IMR-90 (cell line): ENCODE results near the gene PRRC2B. TPM values are rescaled to one million over a fixed set of nuclear protein-coding genes. Genes with fewer than 3 reads are reported as not detected.
"Not testable (repeated sequence)": the region's sequence is repeated elsewhere in the genome, so short reads cannot be mapped to it uniquely, and the experiment has no call there.

Experiments used
- ATAC-seq: fragments of 200-7000 bp; cut with Tn5 transposase; 2 replicates; pipeline ENCODE4 v1.9.1; 2020; ENCODE audit warnings: low read depth, mild to moderate bottlenecking, moderate library complexity
- BruUV-seq: library from RNA; stranded (reverse); fragments of 400-500 nt; replicated peaks from 2 replicates; lab custom pipeline; 2021; lab: Mats Ljungman, UMichigan
- CTCF ChIA-PET: fragments of 300-600 bp; formaldehyde crosslinking; extraction: SDS; loops from one replicate; lab custom pipeline; 2021; ENCODE audit warnings: antibody characterized with exemption; lab: Yijun Ruan, JAX
- POLR2A ChIA-PET: fragments of 300-600 bp; sonication (Branson Sonifier 250); formaldehyde crosslinking; loops from one replicate; lab custom pipeline; 2022; ENCODE audit warnings: antibody characterized with exemption; ENCODE audit not compliant: unreplicated experiment; lab: Charles Lee
- DNase-seq: peaks from one replicate; pipeline ENCODE4 v3.0.0; 2013
- H2AFZ ChIP-seq: replicated peaks from 2 replicates; pipeline ENCODE3; 2013; ENCODE audit warnings: low read length, mild to moderate bottlenecking; ENCODE audit not compliant: poor library complexity
- H2AK5ac ChIP-seq: 2 replicates; pipeline ENCODE4 v1.6.1; 2013; ENCODE audit warnings: low read depth, low read length, inconsistent platforms
- H2AK9ac ChIP-seq: replicated peaks from 2 replicates; pipeline ENCODE3; 2013; ENCODE audit warnings: mild to moderate bottlenecking, low read depth, low read length, moderate library complexity; ENCODE audit not compliant: poor library complexity
- H2BK120ac ChIP-seq: 2 replicates; pipeline ENCODE4 v1.6.1; 2013; ENCODE audit warnings: low read depth, low read length, inconsistent platforms
- H2BK15ac ChIP-seq: 3 replicates; pipeline ENCODE4 v1.6.1; 2013; ENCODE audit warnings: low read depth, low read length, inconsistent platforms
- H2BK20ac ChIP-seq: 2 replicates; pipeline ENCODE4 v1.6.1; 2013; ENCODE audit warnings: low read depth, mild to moderate bottlenecking, inconsistent platforms, low read length, moderate library complexity
- H2BK5ac ChIP-seq: 2 replicates; pipeline ENCODE4 v1.6.1; 2013; ENCODE audit warnings: mild to moderate bottlenecking, low read depth, low read length, inconsistent platforms; ENCODE audit not compliant: poor library complexity, severe bottlenecking
- H3K14ac ChIP-seq: replicated peaks from 2 replicates; pipeline ENCODE4 v1.6.1; 2013; ENCODE audit warnings: low read depth, low read length, inconsistent platforms
- H3K18ac ChIP-seq: 2 replicates; pipeline ENCODE4 v1.6.1; 2013; ENCODE audit warnings: low read depth, low read length, control low read depth
- H3K23ac ChIP-seq: 2 replicates; pipeline ENCODE4 v1.6.1; 2013; ENCODE audit warnings: low read depth, low read length, inconsistent platforms
- H3K27ac ChIP-seq: 2 replicates; pipeline ENCODE4 v1.5.1; 2013; ENCODE audit warnings: mild to moderate bottlenecking, control low read depth, low read length; ENCODE audit not compliant: insufficient read depth
- H3K27me3 ChIP-seq: 2 replicates; pipeline ENCODE4 v1.6.1; 2013; ENCODE audit warnings: low read length; ENCODE audit not compliant: control insufficient read depth, insufficient read depth
- H3K36me3 ChIP-seq: 2 replicates; pipeline ENCODE4 v1.6.1; 2013; ENCODE audit warnings: low read length, mixed read lengths; ENCODE audit not compliant: control insufficient read depth, insufficient read depth
- H3K4ac ChIP-seq: 2 replicates; pipeline ENCODE4 v1.6.1; 2013; ENCODE audit warnings: low read depth, low read length, inconsistent platforms
- H3K4me1 ChIP-seq: 2 replicates; pipeline ENCODE4 v1.6.1; 2013; ENCODE audit warnings: low read length, mixed read lengths; ENCODE audit not compliant: control insufficient read depth, insufficient read depth
- H3K4me2 ChIP-seq: 2 replicates; pipeline ENCODE4 v1.6.1; 2013; ENCODE audit warnings: low read depth, mild to moderate bottlenecking, control low read depth, low read length, moderate library complexity
- H3K4me3 ChIP-seq: 2 replicates; pipeline ENCODE4 v1.5.1; 2013; ENCODE audit warnings: low read depth, mild to moderate bottlenecking, control low read depth, low read length, moderate library complexity; ENCODE audit not compliant: insufficient read depth
- H3K56ac ChIP-seq: 2 replicates; pipeline ENCODE4 v1.6.1; 2013; ENCODE audit warnings: low read length, inconsistent platforms; ENCODE audit not compliant: insufficient read depth; ENCODE audit errors: extremely low read depth
- H3K79me1 ChIP-seq, 2 experiments: 2 replicates each; pipeline ENCODE4 v1.6.1; 2013; ENCODE audit warnings: low read length in 2 of 2, inconsistent platforms in 1 of 2, low read depth in 1 of 2
- H3K9ac ChIP-seq: 2 replicates; pipeline ENCODE4 v1.6.1; 2013; ENCODE audit warnings: low read depth, low read length, control low read depth
- H3K9me1 ChIP-seq: 2 replicates; pipeline ENCODE4 v1.6.1; 2013; ENCODE audit warnings: low read length, inconsistent platforms; ENCODE audit not compliant: insufficient read depth
- H3K9me3 ChIP-seq: 2 replicates; pipeline ENCODE4 v1.6.1; 2013; ENCODE audit warnings: low read length; ENCODE audit not compliant: control insufficient read depth, insufficient read depth
- H4K20me1 ChIP-seq: 2 replicates; pipeline ENCODE4 v1.6.1; 2013; ENCODE audit warnings: low read length, inconsistent platforms; ENCODE audit not compliant: insufficient read depth
- H4K5ac ChIP-seq: 2 replicates; pipeline ENCODE4 v1.6.1; 2013; ENCODE audit warnings: mild to moderate bottlenecking, low read depth, low read length, control low read depth
- H4K8ac ChIP-seq, 2 experiments: 2 replicates each; pipeline ENCODE4 v1.6.1; 2013; ENCODE audit warnings: low read depth in 2 of 2, low read length in 2 of 2, control low read depth in 1 of 2, inconsistent platforms in 1 of 2
- H4K91ac ChIP-seq: 2 replicates; pipeline ENCODE4 v1.6.1; 2013; ENCODE audit warnings: low read depth, low read length, inconsistent platforms; ENCODE audit not compliant: insufficient read depth
- MAFK ChIP-seq: IDR thresholded peaks from 2 replicates; pipeline ENCODE4 v1.6.1; 2012; ENCODE audit warnings: low read depth, low read length, improper control_type of control experiment
- WGBS, 2 experiments: methylation state at CpG; one replicate each; pipeline versions ENCODE4 v1.1.5 to v1.1.7; 2013; ENCODE audit warnings: missing lambda C conversion rate in 2 of 2; ENCODE audit not compliant: insufficient read length in 1 of 2; ENCODE audit errors: extremely low coverage in 2 of 2; 5-methylcytosine and 5-hydroxymethylcytosine counted together
- dilution Hi-C: fragments of 300-500 bp; cut with HindIII; formaldehyde crosslinking; loops from one replicate; pipeline ENCODE4 v1.14.3; 2018; ENCODE audit warnings: low sequenced_read_pairs; ENCODE audit not compliant: unreplicated experiment
- in situ Hi-C: fragments of 300-500 bp; cut with MboI; formaldehyde crosslinking; loops from 3 replicates; pipeline ENCODE4 v1.14.3; 2019; ENCODE audit warnings: low sequenced_read_pairs, inconsistent platforms, mixed read lengths
- intact Hi-C: fragments of 100-400 bp; cut with micrococcal nuclease; formaldehyde crosslinking; loops from 2 replicates; pipeline ENCODE4 v1.10.0; 2022
- polyA plus RNA-seq, 3 experiments: library from polyadenylated mRNA; depleted of rRNA; stranded (reverse); fragments of >200 nt; gene quantifications; 2 replicates each; pipeline ENCODE4 v1.2.3, GENCODE V29; 2012; ENCODE audit warnings: low replicate concordance in 1 of 3
- total RNA-seq: library from RNA; depleted of rRNA; stranded (reverse); fragments of >200 nt; gene quantifications from 2 replicates; pipeline ENCODE4 v1.2.3, GENCODE V29; 2012

The PRRC2B gene
- total and polyA plus RNA-seq, 2 of the 4 experiments (the other 2 are of a cell fraction) = 19.4 to 39.1 TPM

DNA sequence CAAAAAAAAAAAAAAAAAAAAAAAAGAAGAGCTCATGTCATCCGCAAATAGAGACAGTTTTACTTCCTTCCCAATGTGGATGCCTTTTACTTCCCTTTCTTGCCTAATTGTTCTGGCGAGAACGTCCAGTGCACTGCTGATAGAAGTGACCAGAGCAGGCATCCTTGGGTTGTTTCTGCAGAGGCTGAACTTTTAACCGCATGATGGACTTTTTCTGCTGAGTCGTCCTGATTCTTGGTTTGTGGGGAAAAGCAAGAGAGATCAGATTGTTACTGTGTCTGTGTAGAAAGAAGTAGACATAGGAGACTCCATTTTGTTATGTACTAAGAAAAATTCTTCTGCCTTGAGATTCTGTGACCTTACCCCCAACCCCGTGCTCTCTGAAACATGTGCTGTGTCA, 37.4 kb upstream of the PRRC2B start:
- intact Hi-C loops, BruUV-seq: not testable (repeated sequence)
- peak; percentile 24; the same call in 1 of the 2 replicates for ATAC-seq

More for the DNA sequence above, 37.4 kb upstream of the PRRC2B start:
- H3K18ac ChIP-seq, H2AK9ac ChIP-seq, H3K23ac ChIP-seq, H3K27ac ChIP-seq, H3K56ac ChIP-seq, H3K4me3 ChIP-seq, in situ Hi-C loops, H2BK120ac ChIP-seq, H2AFZ ChIP-seq, H4K5ac ChIP-seq, H2BK15ac ChIP-seq, H3K9ac ChIP-seq, DNase-seq, H3K79me1 ChIP-seq, H4K20me1 ChIP-seq, H3K4ac ChIP-seq, dilution Hi-C loops, H2BK5ac ChIP-seq, H3K36me3 ChIP-seq, H3K9me3 ChIP-seq, H3K14ac ChIP-seq, H3K4me2 ChIP-seq, H3K9me1 ChIP-seq, H4K8ac ChIP-seq, CTCF ChIA-PET, H3K27me3 ChIP-seq, H2BK20ac ChIP-seq, POLR2A ChIA-PET, H2AK5ac ChIP-seq, H4K91ac ChIP-seq, H3K4me1 ChIP-seq: not testable (repeated sequence)
- WGBS, 2 experiments = no CpG with 5 or more reads among the region's 6 CpGs
- TF ChIP-seq MAFK = peak; percentile 63; the same call in 1 of the 2 replicates
